Ishikawa (cell line): ENCODE measurements around the gene PPM1F.

Experiments used
- CEBPB ChIP-seq: IDR thresholded peaks from 2 replicates; pipeline ENCODE4 v1.6.1; 2012
- CREB1 ChIP-seq: IDR thresholded peaks from 2 replicates; pipeline ENCODE4 v1.6.1; 2012; ENCODE audit warnings: low read depth
- EGR1 ChIP-seq: IDR thresholded peaks from 2 replicates; pipeline ENCODE4 v1.6.1; 2012
- EP300 ChIP-seq: IDR thresholded peaks from 2 replicates; pipeline ENCODE4 v1.6.1; 2012; ENCODE audit warnings: borderline replicate concordance
- FOXM1 ChIP-seq: IDR thresholded peaks from 2 replicates; pipeline ENCODE4 v1.6.1; 2012; ENCODE audit warnings: low read depth, borderline replicate concordance
- MAX ChIP-seq: IDR thresholded peaks from 2 replicates; pipeline ENCODE4 v1.6.1; 2012
- NFIC ChIP-seq: IDR thresholded peaks from 2 replicates; pipeline ENCODE4 v1.6.1; 2012
- RAD21 ChIP-seq: IDR thresholded peaks from 2 replicates; pipeline ENCODE4 v1.6.1; 2012; ENCODE audit warnings: low read depth
- REST ChIP-seq: IDR thresholded peaks from 2 replicates; pipeline ENCODE4 v1.6.1; 2012; ENCODE audit warnings: low read depth, mild to moderate bottlenecking
- TAF1 ChIP-seq: IDR thresholded peaks from 2 replicates; pipeline ENCODE4 v1.6.1; 2012; ENCODE audit warnings: low read depth, mild to moderate bottlenecking
- TCF12 ChIP-seq: IDR thresholded peaks from 2 replicates; pipeline ENCODE4 v1.6.1; 2012; ENCODE audit warnings: low read depth
- TEAD4 ChIP-seq: IDR thresholded peaks from 2 replicates; pipeline ENCODE4 v1.6.1; 2012
- YY1 ChIP-seq: IDR thresholded peaks from 2 replicates; pipeline ENCODE4 v1.6.1; 2012; ENCODE audit warnings: low read depth
- ZBTB7A ChIP-seq: IDR thresholded peaks from 2 replicates; pipeline ENCODE4 v1.6.1; 2012; ENCODE audit warnings: low read depth
- TF ChIP-seq, protein P1 (sequence below): IDR thresholded peaks from 2 replicates; pipeline ENCODE4 v1.6.1; 2012

Gene PPM1F

DNA sequence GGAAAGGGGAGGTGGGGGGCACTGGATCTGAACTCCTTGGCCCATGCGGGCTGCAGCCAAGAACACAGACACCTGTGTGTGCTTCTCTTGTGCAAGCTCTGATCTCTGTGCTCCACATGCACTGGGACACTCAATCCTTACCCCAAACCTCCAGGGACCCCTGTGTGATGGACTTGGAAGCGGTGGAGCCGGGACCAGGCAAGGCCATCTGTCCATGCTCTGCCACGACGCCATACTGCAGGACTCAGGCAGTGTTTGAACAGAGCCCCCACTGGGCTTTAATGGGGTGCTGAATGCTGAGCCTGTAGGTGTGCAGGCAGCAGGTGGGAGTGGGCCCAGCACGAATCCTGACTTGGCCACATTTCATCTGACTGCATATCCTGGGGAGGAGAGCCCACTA, 23.4 kb downstream of the PPM1F start:
- TF ChIP-seq FOXM1 (no peak), TEAD4 (no peak), REST (no peak), RAD21 (no peak), TCF12 (no peak), EGR1 (no peak), EP300 (no peak), ZBTB7A (no peak), CREB1 (no peak), NFIC (no peak), CEBPB (no peak), MAX (no peak), YY1 (no peak), TAF1 (no peak)
- TF ChIP-seq, protein P1, sequence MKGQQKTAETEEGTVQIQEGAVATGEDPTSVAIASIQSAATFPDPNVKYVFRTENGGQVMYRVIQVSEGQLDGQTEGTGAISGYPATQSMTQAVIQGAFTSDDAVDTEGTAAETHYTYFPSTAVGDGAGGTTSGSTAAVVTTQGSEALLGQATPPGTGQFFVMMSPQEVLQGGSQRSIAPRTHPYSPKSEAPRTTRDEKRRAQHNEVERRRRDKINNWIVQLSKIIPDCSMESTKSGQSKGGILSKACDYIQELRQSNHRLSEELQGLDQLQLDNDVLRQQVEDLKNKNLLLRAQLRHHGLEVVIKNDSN, result no peak

GRCh38 chr22:21928048-21928447, 24.6 kb downstream of the PPM1F start:
- TF ChIP-seq CREB1 (no peak), REST (no peak), TEAD4 (no peak), MAX (no peak), EGR1 (no peak), FOXM1 (no peak), TAF1 (no peak), TCF12 (no peak), CEBPB (no peak), ZBTB7A (no peak), EP300 (no peak), NFIC (no peak), RAD21 (no peak), YY1 (no peak)
- TF ChIP-seq, protein P1, result no peak

DNA sequence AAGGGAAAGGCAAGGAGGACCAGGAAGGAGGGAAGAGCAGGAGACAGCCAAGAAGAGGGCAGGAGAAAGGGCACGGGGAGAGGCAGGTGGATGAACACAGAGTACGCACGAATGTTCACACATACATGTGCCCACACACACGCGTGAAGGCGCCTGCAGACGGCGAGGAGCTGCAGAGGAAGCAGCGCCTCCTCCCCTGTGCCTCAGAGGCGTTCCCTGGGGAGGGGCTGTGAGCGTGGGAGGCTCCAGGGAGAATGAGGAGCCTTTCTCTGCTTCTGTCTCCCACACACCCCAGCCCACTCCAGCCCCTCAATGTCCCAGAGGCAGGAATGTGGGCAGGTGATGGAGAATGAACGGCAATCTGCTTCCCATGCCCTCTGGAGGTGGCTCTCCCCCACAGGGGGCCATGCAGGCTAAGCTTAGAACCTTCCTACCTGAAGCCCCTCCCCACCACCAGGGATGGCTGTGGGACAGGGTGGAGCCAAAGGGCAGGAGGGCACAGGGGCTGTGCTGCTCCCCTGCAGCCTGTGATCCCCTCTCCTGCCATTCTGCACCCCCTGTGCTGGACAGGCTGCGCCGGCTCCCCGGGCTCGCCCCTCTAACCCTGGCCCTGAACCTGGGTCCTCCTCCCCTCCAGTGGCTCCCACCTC, 25.3 kb downstream of the PPM1F start:
- TF ChIP-seq ZBTB7A (no peak), CREB1 (no peak), RAD21 (no peak), FOXM1 (no peak), NFIC (no peak), REST (no peak), EGR1 (no peak), YY1 (no peak), TAF1 (no peak), TCF12 (no peak), MAX (no peak), EP300 (no peak), CEBPB (no peak), TEAD4 (no peak)
- TF ChIP-seq, protein P1, result no peak
